ENCODE results near the gene TMEM47.

Gene TMEM47

DNA sequence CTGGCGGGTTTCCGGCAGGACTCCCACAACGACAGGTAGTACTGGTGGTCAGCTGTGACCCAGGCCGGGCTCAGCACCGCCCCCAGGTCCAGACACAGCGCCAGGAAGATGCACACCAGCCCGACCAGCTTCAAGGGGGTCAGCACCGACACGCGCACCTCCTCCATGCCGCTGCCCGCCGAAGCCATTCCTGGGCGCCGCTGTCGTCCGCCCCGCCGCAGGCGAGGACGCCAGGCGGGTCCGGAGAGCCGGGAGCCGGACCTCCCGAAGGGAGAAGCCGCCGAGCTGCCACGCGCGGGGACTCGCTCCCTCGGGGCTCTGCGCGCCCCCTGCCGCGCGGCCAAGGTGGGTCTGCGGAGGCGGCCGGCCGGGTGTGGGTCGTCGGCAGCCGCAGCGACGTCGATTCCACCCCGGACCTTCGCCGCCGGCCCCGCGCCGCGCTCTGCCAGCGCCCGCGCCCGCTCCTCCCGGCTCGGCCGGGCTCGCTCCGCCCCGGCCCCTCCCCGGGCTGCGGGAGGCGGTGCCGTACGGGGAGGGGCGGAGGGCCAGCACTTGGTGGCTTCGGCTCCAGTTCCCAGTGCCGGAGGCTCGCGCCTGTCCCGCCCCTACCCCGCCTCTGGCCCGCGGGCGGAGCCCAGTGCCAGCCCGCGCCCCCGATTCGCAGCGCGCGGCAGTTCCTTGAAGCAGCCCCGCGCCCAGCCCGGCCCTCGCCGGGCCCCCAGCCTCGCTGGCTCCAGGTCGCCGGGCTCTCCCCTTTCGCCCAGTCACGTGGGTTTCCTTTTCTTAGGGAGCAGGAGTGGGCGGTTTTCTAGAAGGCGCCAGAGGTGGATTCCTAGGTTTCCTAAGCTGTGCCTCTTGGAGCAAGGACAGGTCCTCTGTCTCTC is at the start of gene TMEM47:
TSS of gene TMEM47 (minus strand) at position 444 of the 884 bp plus-strand sequence. CDS start at position 188, 256 bp downstream.
- DNase-seq = no peak

DNA sequence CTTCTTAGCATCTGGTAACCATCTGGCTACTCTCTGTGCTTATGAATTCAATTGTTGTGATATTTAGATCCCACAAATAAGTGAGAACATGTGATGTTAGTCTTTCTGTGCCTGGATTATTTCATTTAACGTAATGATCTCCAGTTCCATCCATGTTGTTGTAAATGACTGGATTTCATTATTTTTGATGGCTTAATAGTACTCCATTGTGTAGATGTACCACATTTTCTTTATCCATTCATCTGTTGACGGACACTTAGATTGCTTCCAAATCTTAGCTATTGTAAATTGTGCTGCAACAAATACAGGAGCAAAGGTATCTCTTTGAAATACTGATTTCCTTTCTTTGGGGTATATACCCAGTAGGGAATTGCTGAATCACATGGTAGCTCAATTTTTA is 30.0 kb upstream of the TMEM47 start:
- DNase-seq = no peak

DNA sequence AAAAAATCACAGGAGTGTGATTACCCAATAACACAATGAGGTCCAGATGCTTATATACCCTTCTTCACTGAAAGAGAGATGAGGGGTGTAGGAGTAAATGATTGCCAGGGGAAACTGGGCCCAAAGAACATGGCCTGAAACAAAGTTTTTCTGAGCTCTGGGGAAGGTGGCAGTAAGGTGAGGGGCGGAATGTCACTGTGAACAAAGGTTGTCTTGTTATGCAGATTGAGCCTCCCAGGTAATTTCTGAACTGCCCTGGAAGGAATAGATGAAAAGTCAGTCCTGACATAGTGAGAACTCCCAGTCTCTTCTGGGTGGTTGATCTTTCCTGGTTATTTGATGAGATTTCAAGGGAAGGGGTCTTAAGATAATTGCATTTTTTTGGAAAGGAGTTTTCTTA is 2.5 kb upstream of the TMEM47 start:
- no peak for DNase-seq

- no peak for DNase-seq
Observed at GRCh38 chrX:34658326-34658725, 1.2 kb upstream of the TMEM47 start.

DNA sequence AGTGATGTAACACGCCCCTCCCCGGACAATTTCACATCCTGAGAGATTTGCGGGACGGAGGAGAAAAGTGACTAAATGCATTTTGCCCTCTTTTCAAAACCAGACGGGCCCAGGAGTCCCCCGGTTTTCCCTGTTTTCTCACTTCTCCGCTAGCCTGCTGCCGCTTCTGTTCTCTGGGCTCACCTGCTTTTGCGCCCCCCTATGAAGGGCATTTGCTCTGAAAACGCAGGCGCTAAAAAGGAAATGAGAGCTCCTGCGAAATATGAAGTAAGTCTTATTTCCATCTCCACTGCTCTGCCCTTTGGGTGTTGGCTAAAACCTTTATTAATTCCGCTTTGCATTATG is 613 bp upstream of the TMEM47 start:
- DNase-seq = no peak

DNA sequence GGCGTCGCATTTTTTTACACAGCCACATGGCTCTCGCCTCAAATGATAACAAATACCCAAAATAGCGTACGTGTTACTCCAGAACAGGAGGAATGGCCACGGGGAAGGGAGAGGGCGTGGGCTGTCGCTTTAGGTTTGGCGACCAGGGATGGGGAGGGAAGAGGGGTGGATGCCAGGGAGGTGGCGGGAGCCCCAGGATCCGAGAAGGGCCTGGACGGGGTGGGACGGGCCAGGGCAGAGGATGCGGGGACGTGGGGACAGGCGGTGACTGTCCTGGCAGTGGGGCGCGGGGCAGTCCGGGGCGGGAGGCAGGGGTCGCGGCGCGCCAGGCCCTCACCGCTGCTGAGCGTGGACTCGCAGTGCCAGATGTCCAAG is 631 bp downstream of the TMEM47 start:
- no peak for DNase-seq

DNA sequence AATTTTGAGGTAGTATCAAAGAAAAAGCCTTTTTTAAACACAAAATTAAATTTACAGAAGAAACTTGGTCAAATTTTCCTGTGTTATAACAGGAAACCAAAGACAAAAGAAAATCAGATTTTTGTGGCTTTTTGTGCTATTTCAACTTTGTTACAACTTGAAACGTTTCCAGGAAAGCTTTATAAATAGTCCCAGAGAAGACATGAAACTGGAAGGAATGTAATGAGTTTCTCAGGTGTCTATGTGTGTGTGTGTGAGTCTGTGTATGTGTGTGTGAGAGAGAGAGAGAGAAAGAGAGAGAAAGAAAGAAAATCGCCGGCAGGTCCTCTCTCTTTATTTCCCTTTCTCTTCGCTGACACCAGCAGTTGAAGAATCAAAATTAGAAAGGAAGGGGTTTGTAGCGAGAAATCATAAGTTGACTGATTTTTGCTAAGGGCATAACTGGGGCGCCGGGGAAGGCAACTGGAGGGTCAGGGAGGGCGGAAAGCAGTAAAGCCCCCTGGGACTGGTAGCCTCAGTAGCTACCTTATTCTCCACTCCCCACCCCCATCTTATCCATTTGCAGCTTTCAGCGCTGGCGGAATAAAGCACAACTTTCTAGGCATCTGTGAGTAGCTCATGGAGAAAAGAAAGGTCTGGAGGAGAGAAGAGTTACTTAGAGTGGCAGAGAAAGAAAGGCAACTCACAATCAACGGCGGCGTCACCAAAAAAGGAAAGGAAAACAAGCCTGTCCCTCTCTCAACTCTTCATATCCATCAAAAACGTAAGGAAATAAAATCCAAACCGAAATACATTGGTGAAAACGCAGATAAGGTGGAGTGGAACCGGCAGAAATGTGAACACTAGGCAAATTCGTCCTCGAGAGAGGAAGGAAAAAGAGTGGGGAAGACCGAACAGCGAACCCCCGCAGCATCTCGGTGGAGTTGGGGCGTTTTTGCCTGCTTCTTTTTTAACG is 1.3 kb downstream of the TMEM47 start:
- no peak for DNase-seq

DNA sequence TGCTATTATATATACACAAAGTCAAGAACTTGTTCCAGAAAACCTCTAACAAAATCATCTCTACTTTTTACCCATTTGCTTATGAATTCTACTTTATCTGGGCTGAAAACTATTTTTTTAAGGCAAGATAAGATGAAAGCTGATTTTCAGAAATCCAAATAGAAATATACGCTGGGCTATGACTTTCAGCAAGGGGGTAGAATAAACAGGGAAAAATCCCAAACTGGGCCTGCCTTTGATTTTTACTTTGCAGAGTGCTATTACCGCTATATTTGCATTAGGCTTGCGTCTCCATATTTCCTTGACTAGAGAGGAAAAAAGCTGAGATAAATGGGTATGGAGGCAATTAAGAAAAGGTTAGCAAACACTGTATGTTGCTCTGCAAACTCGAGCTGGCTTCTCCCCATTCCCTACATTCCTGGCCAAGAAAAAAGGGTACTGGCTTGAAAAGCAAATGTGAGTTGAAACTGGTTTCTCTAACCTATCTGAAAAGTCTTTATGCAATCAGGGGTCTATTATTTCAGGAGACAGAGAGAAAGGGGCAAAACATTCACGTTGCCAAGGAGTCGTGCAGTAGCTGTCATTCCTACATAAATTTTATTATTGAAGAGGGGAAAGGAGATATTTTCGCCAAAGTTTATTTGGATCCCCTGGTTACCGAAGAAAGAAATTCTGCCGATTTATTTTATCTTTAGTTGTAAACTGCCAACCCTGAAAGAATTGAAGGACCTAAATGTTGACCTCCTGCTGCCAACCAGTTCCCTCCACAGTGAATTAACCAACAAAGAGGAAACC is 2.2 kb downstream of the TMEM47 start:
- no peak for DNase-seq

- DNase-seq = no peak
Observed at GRCh38 chrX:34653811-34654210, 3.3 kb downstream of the TMEM47 start.

GRCh38 chrX:34642849-34643248 is 14.2 kb downstream of the TMEM47 start:
- DNase-seq = no peak

DNA sequence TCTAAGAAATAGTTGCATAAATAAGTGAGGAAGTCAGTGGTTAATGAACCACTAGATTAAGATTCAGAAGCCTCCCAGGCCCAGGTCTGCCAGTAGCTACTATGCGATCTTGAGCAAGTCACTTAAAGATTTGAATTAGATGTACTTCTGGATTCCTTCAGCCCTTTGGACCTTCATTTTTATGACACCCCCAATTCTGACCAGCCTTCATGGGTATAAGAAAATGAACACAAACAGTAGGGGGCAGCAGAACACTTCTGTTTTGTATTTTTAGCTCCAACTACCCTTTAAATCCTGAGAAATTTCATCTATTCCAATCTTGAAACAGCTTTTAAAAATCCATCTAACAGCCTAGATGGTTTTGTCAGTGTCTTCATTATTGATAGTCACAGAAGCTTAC is 19.0 kb downstream of the TMEM47 start:
- no peak for DNase-seq

DNA sequence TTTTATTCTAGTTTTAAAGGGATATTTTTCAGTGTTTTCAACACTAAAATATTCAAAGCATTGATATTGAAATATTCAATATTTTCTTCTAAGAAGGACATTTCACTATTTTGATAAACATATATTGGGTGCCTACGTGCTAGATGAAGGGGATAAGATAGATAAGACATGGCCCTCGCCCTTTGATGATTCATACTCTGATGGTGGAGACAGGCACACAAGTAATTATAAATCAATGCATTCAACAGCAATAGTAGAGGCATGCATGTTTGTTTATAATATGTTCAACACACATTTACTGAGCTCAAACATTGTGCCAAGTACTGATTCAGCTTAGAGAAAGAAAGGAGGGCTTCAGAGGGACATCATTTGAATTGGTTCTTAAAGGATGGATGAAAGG is 22.7 kb downstream of the TMEM47 start:
- no peak for DNase-seq

DNA sequence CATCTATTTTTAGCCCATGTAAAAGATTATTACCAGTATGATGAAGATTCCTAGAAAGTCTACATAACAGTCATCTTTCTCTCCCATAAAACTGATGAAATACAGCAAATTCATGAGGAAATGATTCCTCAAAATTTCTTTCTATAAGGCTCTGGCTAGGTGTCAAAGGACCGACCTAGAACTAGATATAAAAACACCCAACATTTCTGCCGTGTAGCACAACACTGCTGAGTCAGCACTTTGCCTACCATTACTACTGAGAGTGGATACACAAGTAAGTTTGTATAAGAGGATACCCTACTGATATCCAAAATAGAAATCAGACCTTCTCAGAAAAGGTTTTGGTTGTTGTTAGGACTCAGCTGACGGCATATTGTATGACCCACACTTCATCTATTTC is 24.7 kb downstream of the TMEM47 start:
- no peak for DNase-seq

DNA sequence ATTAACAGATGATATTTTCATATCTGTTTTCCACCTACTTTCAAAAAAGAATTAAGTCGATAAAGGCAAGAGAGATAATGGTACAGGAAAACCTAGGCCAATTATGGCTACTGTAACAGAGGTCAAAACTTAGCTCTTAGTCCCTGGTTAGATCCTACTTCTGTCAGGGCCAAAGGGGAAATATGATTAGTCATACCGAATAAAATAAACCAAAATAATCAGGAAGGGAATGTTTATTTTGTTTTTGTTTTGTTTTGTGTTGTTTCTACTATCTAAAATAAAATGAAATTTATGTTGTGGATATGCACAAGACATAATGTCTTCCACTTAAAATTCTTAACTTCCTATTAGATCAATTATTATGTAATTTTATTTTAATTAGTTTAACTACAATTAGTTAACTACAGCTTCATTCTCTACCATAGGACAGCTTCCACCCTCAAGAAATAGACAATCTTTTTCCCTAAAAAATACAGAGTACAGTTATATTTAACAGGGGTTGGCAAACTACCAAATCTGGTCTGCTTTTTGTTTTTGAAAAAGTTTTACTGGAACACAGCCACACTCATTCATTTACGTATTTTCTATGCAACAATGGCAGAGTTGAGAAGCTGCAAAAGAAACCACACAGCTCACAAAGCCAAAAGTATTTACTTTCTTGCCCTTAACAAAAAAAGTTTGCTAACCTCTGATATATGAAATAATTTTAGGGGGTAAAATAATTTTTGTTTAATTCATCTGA is 25.4 kb downstream of the TMEM47 start:
- DNase-seq = no peak

GRCh38 chrX:34629572-34629971 is 27.5 kb downstream of the TMEM47 start:
- DNase-seq = no peak

DNA sequence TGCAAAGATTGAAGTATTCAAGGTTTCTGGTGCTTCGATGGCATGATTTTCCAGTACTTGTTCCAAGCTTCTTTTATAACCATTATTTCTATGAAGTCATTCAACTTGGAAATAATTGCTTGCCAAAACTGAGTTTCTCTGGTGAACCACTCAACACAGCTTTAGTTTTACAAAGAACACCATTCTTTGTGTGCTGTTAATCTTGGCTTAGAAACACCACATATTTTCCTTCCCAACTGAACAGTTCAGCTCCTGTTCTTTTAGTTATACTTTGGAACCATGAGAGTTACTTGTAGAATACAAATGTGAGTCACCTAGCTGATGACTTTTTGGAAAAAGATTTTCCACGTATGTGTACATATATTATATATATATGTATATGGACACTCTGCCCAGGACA is 32.7 kb downstream of the TMEM47 start:
- DNase-seq = no peak

- no peak for DNase-seq
Observed at GRCh38 chrX:34619920-34620319, 37.2 kb downstream of the TMEM47 start.

DNA sequence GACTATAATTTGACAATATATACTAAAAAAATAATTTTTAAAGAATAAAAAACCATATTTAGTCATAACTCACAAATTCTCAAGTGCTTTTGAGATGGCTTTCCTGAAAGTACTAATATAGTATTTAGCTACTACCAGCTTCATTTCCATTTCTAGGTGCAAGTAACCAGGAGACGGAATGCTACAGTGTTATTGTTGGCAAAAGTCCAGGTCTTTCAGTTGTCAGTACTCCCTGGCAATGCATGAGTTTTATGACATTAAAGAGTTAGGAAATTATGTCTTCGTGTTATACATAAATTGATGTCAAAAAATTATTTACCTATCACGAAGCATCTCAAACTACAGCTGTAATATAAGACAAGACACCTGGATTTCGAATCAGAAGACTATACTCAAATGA is 45.0 kb downstream of the TMEM47 start:
- DNase-seq = no peak

GRCh38 chrX:34598362-34598761 is 58.7 kb downstream of the TMEM47 start:
- DNase-seq = no peak

DNA sequence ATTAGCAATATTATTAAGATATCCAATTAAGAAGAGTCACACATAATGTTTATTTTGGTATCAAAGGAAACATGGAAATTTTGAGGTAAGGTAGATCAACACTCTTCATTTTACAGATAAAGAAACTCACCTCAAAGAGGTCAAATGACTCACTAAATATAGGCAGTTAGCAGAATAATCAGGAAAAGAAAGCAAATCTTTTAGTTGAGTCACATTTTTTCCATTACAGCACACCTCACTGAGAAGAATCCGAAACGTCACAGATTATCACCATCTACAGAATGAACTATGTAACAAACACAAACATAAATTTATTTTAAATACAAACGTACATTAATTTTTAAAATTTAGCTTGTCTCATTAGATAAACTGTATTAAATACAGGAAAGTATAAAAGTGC is 70.1 kb downstream of the TMEM47 start:
- DNase-seq = no peak

GRCh38 chrX:34586346-34586911 is 70.7 kb downstream of the TMEM47 start:
- no peak for DNase-seq

GRCh38 chrX:34585561-34585960 is 71.5 kb downstream of the TMEM47 start:
- DNase-seq = no peak

Data from activated CD4-positive, alpha-beta T cell treated with anti-CD3 and anti-CD28 coated beads, Interleukin-2, amount 50 U/mL, for 1 hour (primary cell).